Smooth muscle cell (in vitro differentiated cells): Measurements from ENCODE around the gene PRPF40B. TPM values are rescaled to one million over a fixed set of nuclear protein-coding genes. Genes with fewer than 3 reads are reported as not detected.

ENCODE experiments used
- DNase-seq: peaks from one replicate; lab custom pipeline; 2025; ENCODE audit not compliant: unreplicated experiment; lab: John Stamatoyannopoulos, UW
- H2AFZ ChIP-seq: fragments of 200-600 bp; sonication (generic); 2 replicates; pipeline ENCODE4 v1.6.0; 2016; ENCODE audit warnings: antibody characterized with exemption, low read depth, mild to moderate bottlenecking
- H3F3A ChIP-seq: fragments of 200-600 bp; sonication (generic); 2 replicates; pipeline ENCODE4 v1.6.0; 2017; ENCODE audit warnings: antibody characterized with exemption, low read depth
- H3K27ac ChIP-seq: fragments of 200-600 bp; sonication (generic); 2 replicates; pipeline ENCODE4 v1.5.1; 2016; ENCODE audit warnings: low read depth, mild to moderate bottlenecking
- H3K27me3 ChIP-seq: fragments of 200-600 bp; sonication (generic); 2 replicates; pipeline ENCODE4 v1.6.1; 2016; ENCODE audit warnings: low read depth, mild to moderate bottlenecking
- H3K36me3 ChIP-seq: fragments of 200-600 bp; sonication (generic); 2 replicates; pipeline ENCODE4 v1.5.1; 2016; ENCODE audit warnings: low read depth
- H3K4me1 ChIP-seq: fragments of 200-600 bp; sonication (generic); 2 replicates; pipeline ENCODE4 v1.5.1; 2016; ENCODE audit warnings: low read depth
- H3K4me2 ChIP-seq: fragments of 200-600 bp; sonication (generic); 2 replicates; pipeline ENCODE4 v1.6.0; 2016; ENCODE audit warnings: mild to moderate bottlenecking
- H3K4me3 ChIP-seq: fragments of 200-600 bp; sonication (generic); 2 replicates; pipeline ENCODE4 v1.5.1; 2016; ENCODE audit warnings: mild to moderate bottlenecking
- H3K79me2 ChIP-seq: fragments of 200-600 bp; sonication (generic); 2 replicates; pipeline ENCODE4 v1.6.0; 2016; ENCODE audit warnings: low read depth, mild to moderate bottlenecking
- H3K9ac ChIP-seq: fragments of 200-600 bp; sonication (generic); 2 replicates; pipeline ENCODE4 v1.6.0; 2016; ENCODE audit warnings: low read depth
- H3K9me3 ChIP-seq: fragments of 200-600 bp; sonication (generic); replicated peaks from 2 replicates; pipeline ENCODE4 v1.5.1; 2016; ENCODE audit warnings: low read depth
- H4K20me1 ChIP-seq: fragments of 200-600 bp; sonication (generic); 2 replicates; pipeline ENCODE4 v1.6.0; 2016; ENCODE audit warnings: low read depth
- CTCF ChIP-seq: fragments of 200-600 bp; sonication (generic); IDR thresholded peaks from 2 replicates; pipeline ENCODE4 v1.5.1; 2017; ENCODE audit warnings: borderline replicate concordance, mild to moderate bottlenecking, antibody characterized with exemption; ENCODE audit not compliant: insufficient read depth, poor library complexity, severe bottlenecking
- WGBS: methylation state at CpG from one replicate; pipeline ENCODE4 v1.1.7; 2016; ENCODE audit warnings: low lambda C conversion rate; 5-methylcytosine and 5-hydroxymethylcytosine counted together
- polyA plus RNA-seq: library from polyadenylated mRNA; unstranded; fragments of >200 nt; fragmentation: Nextera tagmentation; extraction: Ambion mirVana; gene quantifications from 2 replicates; pipeline ENCODE4 v1.2.1, GENCODE V29; 2016
- total RNA-seq: library from RNA; depleted of rRNA; stranded (reverse); fragments of >200 nt; gene quantifications from 2 replicates; pipeline ENCODE4 v1.2.3, GENCODE V29; 2014

Gene PRPF40B
- total RNA-seq (5.7 and 6.2 TPM in 2 replicates), polyA plus RNA-seq (19.8 and 22.8 TPM in 2 replicates)

GRCh38 chr12:49623142-49623904 lies at the start of gene PRPF40B:
Gene PRPF40B, plus strand, starts transcription at chr12:49623561. Its CDS starts 30 bp downstream, at chr12:49623591.
- no peaks in the 10 kb centered on the region for H3K36me3 ChIP-seq
- peak within 1 kb of the TSS; percentile 59 for H2AFZ ChIP-seq
- H3K27me3 ChIP-seq: no peaks in the 10 kb centered on the region
- no peaks in the 10 kb centered on the region for H3K9me3 ChIP-seq
- peak within 1 kb of the TSS; percentile 84 for H3K4me2 ChIP-seq
- H3F3A ChIP-seq: peaks cover 33% of the 10 kb centered on the region
- TF ChIP-seq CTCF: peak; percentile 56
- DNase-seq: peak; percentile 92
- WGBS: 0% methylated on average over 17 of the region's 76 CpGs
- H3K9ac ChIP-seq: peak within 1 kb of the TSS; percentile 66
- no peaks in the 10 kb centered on the region for H4K20me1 ChIP-seq
- H3K27ac ChIP-seq: peak within 1 kb of the TSS; percentile 58
- peaks cover 16% of the 10 kb centered on the region for H3K4me1 ChIP-seq
- H3K4me3 ChIP-seq: peak within 1 kb of the TSS; percentile 68
- no peaks in the 10 kb centered on the region for H3K79me2 ChIP-seq

- Histone ChIP-seq H3K4me1 (peaks cover 16% of the 10 kb centered on the region), H3K9ac (no peak overlapping the region), H3K9me3 (no peaks in the 10 kb centered on the region), H3K4me2 (no peak overlapping the region), H3K27ac (no peak overlapping the region), H4K20me1 (peaks cover 21% of the 10 kb centered on the region), H3K79me2 (no peaks in the 10 kb centered on the region), H2AFZ (no peak overlapping the region), H3K27me3 (no peaks in the 10 kb centered on the region), H3K4me3 (no peak overlapping the region), H3F3A (no peaks in the 10 kb centered on the region), H3K36me3 (no peaks in the 10 kb centered on the region)
- TF ChIP-seq CTCF: no peak
- 92% methylated on average over 9 of the region's 9 CpGs for WGBS
- no peak for DNase-seq
Measured at GRCh38 chr12:49577589-49578315, 45.6 kb upstream of the PRPF40B start.

GRCh38 chr12:49578471-49579112 lies 44.8 kb upstream of the PRPF40B start:
- WGBS: 81% methylated on average over 13 of the region's 13 CpGs
- no peak for DNase-seq
- no peak for TF ChIP-seq CTCF

More at GRCh38 chr12:49578471-49579112, 44.8 kb upstream of the PRPF40B start:
- Histone ChIP-seq H3K79me2 (no peaks in the 10 kb centered on the region), H3K4me1 (peaks cover 16% of the 10 kb centered on the region), H3F3A (no peaks in the 10 kb centered on the region), H3K9ac (no peak overlapping the region), H3K4me2 (no peak overlapping the region), H3K36me3 (no peaks in the 10 kb centered on the region), H3K27ac (no peak overlapping the region), H4K20me1 (peaks cover 21% of the 10 kb centered on the region), H3K4me3 (no peak overlapping the region), H3K9me3 (no peaks in the 10 kb centered on the region), H2AFZ (no peak overlapping the region), H3K27me3 (no peaks in the 10 kb centered on the region)
